Body of pancreas (tissue), 4 donors: ENCODE results near the gene OR52L1.
"Not testable (repeated sequence)": the region's sequence is repeated elsewhere in the genome, so short reads cannot be mapped to it uniquely, and the experiment has no call there.

Experiments
- POLR2A ChIP-seq, 3 donors: fragments of 450-650 bp; IDR thresholded peaks; one replicate each; pipeline ENCODE4 v1.6.1; 2016; ENCODE audit warnings: antibody characterized with exemption in 3 of 3, mild to moderate bottlenecking in 2 of 3
- TF ChIP-seq, protein P1 (sequence below), 7 experiments: fragments of 450-650 bp in 4 of 7; fragments of 200-600 bp in 3 of 7; sonication (generic) in 3 of 7; IDR thresholded peaks; one replicate each; pipeline ENCODE4 v1.5.1; 2016 to 2019; ENCODE audit warnings: antibody characterized with exemption in 7 of 7

DNA sequence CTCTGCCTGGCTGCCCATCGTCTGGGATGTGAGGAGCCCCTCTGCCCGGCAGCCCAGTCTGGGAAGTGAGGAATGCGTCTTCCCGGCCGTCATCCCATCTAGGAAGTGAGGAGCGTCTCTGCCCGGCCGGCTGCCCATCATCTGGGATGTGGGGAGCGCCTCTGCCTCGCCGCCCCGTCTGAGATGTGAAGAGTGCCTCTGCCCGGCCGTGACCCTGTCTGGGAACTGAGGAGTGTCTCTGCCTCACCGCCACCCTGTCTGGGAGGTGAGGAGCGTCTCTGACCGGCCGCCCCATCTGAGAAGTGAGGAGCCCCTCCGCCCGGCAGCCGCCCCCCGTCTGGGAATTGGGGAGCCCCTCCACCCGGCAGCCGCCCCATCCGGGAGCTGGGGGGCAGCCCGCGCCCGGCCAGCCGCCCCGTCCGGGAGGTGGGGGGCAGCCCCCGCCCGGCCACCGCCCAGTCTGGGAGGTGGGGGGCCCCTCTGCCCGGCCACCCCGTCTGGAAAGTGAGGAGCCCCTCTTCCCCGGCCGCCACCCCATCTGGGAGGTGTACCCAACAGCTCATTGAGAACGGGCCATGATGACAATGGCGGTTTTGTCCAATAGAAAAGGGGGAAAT is 26.0 kb downstream of the OR52L1 start:
- TF ChIP-seq, protein P1, sequence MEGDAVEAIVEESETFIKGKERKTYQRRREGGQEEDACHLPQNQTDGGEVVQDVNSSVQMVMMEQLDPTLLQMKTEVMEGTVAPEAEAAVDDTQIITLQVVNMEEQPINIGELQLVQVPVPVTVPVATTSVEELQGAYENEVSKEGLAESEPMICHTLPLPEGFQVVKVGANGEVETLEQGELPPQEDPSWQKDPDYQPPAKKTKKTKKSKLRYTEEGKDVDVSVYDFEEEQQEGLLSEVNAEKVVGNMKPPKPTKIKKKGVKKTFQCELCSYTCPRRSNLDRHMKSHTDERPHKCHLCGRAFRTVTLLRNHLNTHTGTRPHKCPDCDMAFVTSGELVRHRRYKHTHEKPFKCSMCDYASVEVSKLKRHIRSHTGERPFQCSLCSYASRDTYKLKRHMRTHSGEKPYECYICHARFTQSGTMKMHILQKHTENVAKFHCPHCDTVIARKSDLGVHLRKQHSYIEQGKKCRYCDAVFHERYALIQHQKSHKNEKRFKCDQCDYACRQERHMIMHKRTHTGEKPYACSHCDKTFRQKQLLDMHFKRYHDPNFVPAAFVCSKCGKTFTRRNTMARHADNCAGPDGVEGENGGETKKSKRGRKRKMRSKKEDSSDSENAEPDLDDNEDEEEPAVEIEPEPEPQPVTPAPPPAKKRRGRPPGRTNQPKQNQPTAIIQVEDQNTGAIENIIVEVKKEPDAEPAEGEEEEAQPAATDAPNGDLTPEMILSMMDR (IDR thresholded peaks at IDR 0.05) = not testable (repeated sequence)
- not testable (repeated sequence) for TF ChIP-seq POLR2A (IDR thresholded peaks at IDR 0.05)
